Dedifferentiated amniotic fluid mesenchymal stem cell (primary cell): ENCODE results near the gene ISCA2.
"Not testable (repeated sequence)": the region's sequence is repeated elsewhere in the genome, so short reads cannot be mapped to it uniquely, and the experiment has no call there.

Source experiments
- DNase-seq: peaks from one replicate; pipeline ENCODE4 v3.0.0-alpha.2; 2016; ENCODE audit errors: extremely low spot score

ISCA2 gene, protein sequence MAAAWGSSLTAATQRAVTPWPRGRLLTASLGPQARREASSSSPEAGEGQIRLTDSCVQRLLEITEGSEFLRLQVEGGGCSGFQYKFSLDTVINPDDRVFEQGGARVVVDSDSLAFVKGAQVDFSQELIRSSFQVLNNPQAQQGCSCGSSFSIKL

DNA sequence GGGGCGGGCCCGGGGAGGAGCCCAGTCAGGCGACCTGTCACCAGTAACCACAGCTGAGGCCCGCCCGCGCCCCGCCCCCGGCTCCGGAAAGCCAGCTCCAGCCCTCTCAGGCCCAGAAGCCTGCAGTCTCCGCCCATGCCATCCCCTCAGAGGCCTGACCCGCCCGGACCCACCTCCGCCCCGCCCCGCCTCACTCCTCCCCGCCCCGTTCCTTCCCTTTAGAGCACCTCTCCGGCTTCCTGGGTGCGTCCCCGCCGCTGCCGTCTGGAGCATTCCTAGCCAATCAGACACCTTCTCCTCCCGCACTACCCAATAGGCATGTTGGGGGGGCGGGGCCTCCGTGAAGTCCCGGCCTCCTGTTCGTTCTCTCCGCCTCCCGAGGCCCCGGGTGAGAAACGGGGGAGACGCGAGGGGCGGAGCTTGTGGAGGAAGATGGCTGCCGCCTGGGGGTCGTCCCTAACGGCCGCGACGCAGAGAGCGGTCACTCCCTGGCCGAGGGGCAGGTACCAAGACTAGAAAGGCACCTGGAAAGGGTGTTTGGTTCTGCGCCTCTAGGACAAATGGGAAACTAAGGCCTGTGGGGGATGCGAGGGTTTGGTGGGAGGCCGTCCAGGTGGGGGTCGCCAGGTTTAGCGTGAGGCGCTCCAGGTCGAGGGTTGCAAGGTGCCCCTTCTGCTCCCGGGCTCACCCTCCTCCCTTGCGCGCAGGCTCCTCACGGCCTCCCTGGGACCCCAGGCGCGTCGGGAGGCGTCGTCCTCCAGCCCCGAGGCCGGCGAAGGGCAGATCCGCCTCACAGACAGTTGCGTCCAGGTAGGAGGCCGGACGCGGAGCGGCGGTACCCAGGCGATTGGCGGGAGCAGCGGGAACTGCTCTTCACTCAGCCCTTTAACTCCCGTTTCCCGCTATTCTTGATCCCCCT, at the start of gene ISCA2:
TSS of gene ISCA2 (plus strand) at position 423 of the 919 bp plus-strand sequence. CDS start at position 433, 10 bp downstream.
- DNase-seq = peak; percentile 99

DNA sequence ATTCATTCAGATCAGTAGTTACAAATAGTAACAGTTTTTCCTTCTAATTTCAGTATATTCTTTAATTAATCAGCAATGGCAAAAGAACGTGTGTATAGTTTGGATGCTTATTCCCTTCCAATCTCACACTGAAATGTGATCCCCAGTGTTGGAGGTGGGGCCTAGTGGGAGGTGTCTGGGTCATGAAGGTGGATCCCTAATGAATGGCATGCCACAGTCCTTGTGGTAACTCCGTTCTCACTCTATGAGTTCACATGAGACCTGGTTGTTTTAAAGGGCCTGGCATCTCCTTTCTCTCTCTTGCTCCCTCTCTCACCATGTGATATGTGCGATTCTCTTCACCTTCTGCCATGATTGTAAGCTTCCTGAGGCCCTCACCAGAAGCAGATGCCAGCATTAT, 48.7 kb upstream of the ISCA2 start:
- no peak for DNase-seq

DNA sequence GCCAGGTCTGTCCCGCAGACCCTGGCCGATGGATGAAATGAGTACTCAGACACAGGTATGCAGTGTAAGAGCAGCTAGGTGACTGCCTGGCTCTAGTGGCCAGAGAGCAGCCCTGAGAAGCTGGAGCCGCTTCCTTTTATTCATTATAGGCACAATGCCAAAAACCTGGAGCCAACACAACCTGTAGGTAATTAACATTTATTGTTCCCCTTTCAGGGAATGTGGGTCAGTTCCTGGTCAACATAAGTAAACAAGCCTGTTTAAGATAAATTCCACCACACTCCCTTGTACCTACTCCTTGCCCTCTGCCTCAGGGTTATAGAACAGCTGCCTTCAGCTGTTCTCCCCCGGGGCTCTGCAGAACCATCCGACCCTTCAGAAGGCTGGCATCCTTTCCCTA, 39.2 kb upstream of the ISCA2 start:
- DNase-seq = not testable (repeated sequence)

DNA sequence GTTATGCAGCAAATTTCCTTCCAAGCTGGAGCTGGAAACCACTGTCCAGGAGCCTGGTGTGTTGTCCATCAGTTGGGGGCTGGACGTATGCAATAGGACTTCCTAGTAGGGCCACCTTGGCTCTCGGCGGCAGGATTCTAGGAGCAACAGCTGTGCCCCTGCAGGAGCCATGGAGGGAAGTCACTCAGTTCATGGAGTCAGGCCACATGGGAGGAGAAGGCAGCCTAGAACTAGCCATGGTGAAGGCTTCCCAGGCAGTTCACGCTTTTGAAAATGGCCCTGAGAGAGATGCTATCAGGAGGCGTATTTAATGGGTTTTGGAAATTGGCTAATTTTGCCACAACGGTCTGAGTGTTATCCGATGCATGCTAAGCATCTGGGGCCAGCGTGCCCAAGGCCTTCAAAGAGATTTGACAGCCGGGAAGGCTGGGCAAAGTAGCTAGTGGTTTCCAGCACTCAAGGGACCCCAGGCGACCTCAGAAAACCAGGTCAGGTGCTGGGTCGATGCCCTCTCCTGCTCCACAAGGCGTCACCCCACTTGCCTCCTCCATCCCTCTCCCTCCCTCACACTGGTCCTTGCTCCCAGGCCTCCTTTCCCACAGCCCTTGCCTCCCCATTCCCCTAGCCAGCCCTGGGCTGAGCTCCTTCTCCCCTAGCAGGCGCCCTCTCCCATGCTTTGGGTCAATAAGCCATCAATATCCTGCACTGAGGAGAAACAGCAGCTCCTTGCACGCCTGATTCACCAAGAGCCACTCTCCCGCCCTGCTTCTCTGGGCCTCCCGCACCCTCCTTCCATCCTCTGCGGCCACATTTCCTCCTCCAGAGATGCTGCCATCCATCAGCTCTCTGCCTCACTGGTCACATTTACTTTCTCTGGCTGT, 36.6 kb upstream of the ISCA2 start:
- no peak for DNase-seq

DNA sequence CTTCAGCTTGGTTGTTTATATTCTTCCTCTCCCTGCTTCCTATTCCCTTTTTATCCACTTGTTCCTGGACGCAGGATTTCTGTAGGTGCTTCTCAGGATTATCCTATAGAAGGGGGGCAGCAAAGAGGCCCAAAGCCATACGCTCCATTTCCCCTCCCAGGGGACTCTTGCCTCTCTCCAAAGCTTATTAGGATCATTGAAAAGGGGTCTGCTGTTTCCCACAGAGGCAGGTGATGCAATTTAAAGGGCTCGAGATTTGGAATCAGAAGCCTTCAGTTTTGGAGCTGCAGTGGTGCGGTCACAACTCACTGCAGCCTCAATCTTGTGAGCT, 36.0 kb upstream of the ISCA2 start:
- no peak for DNase-seq

DNA sequence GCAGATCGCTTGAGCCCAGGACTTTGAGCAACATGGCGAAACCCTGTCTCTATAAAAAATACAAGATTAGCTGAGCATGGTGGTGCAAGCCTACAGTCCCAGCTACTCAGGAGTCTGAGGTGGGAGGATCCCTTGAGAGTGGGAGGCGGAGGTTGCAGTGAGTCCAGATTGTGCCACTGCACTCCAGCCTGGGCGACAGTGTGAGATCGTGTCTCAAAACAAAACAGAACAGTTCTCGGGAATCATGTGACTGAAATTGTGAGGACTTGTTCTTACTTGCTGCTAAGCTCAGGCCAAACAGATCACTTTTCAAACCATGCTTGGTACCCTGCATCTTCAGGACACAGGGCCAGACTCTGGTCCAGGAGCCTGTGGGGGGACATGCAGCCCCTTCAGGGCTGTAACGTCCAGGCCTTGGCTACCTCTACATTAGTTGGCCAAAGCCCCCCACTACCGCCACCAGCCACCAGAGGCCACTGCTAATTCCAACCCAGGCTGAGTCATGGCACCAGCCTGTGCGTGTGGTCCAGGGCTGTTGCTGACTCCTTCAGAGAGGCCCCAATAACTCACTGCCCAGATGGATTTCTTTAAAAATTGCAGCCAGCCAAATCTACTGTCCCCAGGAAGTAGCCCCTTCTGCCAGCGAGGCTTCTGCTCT, 34.1 kb upstream of the ISCA2 start:
- peak; percentile 47 for DNase-seq

DNA sequence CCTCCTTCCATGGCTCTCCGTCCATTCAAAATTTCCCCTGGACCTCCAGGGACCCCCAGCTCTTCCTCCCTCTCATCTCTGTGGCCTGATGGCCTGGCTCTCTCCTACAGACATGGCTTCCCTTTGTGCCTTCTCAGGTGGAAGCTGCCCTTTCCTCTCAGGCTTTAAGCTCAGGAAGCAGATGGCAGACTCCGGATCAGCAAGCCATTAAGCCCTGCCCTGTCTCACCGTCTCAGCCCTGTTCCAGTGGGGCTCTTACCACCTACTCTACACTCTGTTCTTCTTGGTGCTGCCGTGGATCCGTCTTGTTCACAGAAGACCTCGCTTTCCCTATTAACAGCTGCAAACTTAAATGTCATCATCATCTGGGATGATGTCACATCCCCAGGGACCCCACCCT, 33.6 kb upstream of the ISCA2 start:
- no peak for DNase-seq

DNA sequence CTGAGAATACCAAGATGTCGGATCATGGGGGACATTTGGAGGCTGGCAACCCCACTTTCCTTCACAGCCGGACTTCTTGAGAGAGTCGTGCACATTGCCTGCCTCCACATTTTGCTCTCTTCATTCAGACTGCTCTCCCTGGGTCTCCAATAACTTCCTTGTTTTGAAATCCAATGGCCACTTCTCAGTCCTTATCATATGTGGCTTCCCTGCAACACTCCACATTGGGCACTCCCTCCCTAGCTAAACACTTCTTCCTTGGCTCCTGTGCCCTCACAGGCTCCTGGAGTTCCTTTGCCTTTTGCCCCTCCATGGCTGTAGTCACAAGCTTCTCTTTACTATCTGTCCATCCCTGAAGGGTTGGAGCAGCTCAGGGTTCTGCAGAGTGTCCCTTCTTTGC, 30.6 kb upstream of the ISCA2 start:
- no peak for DNase-seq

DNA sequence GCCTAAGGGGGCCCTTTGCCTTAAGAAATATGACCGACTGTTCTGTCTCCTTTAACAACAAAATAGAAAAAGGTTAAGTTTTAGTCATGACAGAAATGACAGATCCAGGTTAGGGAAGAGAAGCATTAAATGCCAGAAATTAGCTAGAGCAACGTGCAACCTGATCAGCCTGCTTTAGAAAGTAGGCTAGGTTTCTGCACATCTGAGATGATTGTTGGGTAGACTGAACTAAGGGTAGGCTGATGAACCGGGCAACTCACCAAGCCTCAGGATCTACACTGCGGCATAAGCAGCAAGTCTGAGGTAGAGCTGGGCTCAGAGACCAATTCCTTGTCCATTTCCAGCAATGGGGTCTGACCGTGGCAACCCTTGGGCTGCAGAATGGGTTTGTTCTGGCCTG, 29.9 kb upstream of the ISCA2 start:
- no peak for DNase-seq

DNA sequence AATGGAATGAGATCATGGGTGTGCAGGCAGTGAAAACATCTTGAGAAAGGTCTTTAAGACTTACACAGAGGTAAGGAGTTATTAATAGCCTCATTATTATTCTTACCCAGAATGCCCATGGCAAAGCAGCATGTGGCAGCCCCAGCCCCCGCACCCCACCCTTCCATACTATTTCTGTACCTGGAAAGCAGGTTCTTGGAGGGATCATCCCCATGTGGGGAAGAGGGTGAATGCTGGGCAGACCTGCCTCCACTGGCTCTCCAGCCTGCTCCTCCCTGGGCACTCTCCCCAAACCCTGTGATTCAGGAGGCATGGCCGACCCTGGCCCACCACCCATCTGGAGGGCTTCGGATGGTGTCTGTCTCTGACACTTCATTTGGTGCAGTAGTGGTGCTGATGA, 28.8 kb upstream of the ISCA2 start:
- DNase-seq = no peak

DNA sequence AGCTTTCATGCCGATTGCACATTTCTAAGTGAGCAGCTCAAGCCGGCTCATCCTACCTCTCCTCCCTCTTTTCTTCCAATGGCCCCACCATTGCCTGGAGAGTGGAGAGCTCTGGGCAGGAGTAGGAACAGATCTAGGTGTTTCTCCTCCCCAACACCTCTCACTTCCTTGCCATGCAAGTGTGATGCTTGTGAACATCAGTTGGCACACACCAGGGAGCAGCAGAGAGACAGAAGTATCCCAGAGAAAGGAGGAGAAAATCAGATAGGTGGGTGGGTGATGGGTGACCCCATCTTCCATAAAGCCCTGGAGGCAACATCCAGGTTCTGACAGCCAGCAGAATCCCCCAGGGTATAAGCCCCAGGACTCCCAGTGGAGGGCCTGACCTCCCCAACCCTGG, 28.2 kb upstream of the ISCA2 start:
- DNase-seq = no peak

DNA sequence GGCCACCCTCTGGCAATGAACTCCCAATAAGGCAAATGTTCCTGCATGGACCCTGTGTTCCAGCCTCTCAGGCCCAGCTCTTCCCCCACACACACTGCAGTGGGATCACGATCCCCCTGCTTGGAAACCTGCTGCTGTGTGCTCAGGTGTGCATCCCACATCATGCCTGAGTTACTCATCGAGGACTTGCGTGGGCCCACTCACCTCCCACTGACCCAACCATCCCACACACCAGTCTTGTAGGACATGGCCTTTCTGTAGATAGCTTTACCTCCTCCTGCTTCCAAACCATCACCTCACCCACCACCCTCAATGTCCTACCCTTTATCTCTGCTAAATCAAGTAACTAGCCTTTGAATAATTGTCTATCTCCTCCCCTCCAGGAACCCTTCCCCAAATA, 25.1 kb upstream of the ISCA2 start:
- no peak for DNase-seq

DNA sequence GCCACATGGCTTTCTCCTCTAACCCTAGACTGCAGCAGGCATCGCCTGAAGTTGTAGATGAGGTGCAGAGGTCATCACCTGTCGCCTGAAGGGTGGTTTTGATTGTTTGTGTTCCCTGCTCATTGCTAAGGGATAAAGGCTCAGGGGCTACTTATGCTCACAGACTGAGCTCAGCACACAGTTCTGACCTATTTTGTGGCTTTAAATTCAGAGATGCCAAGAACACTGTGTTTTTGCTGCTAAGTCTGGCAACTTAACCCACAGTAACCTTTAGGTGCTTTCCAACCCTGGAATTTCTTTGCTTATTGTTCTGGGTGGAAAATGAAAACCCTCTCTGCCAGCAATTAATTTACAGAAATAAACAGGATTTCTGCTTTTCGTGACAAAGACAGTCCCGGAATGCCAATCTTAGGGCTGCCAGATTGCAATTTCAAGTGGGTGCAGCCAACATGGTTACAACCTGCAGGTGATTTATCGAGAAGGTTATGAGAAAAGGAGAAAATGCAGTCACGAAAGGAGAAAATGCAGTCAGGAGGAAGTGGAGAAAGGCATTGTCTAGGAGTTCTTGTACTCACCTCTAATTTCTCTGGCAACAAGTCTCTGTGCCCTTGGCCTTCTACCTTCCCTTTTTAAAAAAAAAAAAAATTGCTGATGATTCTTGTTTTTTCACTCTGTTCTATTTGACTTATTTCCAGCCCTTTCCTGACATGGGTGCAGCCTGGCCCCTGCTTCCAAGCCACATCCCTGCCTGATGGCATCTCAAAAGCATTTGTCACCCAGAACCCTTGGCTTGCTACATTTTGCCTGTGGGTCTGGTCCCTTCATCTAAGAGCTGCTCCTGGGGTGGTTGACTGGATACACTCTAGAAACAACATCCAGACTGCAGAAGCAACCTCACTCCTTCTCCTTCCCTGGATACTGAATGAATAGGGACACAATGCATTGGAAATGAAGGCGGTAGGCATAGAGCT, 23.7 kb upstream of the ISCA2 start:
- DNase-seq = no peak

DNA sequence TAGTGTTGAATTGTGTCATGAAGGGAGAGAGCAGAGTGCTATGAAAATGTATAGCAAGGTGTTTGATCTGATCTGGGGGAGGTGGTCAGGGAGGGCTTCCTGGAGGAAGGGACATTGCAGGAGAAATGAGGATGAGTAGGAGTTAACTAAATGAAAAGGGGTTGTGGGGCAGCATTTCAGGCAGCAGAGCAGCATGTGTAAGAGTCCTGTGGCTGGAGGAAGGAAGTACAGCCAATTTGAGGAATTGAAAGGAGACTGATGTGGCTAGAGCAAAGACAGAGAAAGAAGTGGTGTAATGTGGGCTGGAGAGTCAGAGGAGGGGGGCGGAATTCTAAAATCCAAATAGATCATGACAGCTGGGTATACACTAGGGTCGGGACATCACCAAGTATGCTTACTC, 21.0 kb upstream of the ISCA2 start:
- DNase-seq = no peak

DNA sequence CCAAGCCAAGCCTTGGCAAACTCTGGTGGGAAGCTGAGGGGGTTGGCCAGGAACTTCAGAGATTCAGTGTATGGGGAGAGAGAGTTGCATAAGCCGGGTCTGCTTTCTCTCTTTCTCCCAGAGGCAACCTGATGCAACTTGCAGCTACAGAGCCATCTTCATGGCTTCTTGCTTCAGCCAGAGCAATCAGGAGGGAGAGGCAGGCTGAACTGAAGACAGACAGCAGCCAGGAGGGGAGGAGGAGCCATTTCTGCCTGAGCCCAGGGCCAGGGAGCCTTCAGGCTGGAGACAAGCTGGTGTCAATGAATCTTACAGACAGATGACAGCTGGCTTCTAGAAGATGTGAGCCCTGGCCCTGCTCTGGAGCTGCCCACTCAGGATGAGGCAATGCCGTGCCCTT, 19.2 kb upstream of the ISCA2 start:
- DNase-seq = no peak

DNA sequence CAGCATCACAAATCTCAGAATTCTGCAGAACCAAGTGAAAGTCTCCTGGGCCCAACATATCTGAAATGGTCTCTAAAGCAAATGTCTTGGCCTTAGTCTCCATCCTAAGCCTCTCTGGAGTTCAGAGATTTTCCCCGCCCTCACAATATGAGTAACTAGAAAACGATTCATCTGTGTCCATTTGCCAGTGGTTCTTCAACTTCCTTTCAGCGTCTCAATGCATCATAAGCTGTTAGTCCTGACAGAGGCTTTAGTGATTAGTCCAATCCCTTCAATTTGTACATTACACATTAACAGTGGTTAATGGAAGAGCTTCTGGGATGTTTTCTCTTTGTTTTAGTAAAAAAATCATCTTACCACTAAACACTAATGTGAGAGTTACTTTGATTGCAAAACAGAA, 17.9 kb upstream of the ISCA2 start:
- DNase-seq = peak; percentile 58

DNA sequence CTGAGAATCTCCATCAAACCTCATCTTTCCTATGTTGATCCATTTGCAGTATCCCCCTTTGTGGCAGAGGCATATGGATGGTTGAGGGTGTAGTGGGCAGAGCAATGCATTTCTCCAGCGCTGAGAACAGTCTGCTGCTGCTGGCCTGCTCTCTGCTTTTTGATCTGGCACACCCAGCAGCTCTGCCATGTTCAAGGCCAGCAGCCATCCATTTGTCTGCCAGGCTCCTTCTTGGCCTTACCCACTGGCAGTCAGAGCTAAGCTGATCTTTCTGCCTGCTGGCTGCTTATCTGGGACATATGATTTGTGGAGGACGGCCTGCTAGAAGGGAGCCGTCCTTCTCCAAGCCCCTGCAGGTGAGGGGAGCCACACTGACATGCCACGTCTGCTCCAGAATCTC, 17.5 kb upstream of the ISCA2 start:
- no peak for DNase-seq

DNA sequence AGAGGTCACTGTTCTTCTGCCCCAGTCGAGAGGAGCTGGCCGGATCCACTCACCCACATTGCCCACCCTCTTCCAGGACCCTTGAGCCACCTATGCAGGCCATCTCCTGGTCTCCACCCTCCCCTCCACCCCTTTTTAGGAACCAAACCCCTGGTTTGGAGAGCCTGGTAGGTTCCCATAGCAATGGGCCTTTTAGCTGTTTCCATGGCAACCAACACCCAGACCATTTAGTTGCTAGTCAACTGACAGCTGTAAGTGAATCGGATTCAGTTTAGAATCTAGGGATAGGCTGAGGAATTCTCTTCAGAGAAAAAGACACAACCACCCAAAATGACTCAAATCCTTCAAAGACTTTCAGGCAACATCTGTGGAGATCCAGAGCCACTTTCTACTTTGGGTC, 17.0 kb upstream of the ISCA2 start:
- DNase-seq = no peak

DNA sequence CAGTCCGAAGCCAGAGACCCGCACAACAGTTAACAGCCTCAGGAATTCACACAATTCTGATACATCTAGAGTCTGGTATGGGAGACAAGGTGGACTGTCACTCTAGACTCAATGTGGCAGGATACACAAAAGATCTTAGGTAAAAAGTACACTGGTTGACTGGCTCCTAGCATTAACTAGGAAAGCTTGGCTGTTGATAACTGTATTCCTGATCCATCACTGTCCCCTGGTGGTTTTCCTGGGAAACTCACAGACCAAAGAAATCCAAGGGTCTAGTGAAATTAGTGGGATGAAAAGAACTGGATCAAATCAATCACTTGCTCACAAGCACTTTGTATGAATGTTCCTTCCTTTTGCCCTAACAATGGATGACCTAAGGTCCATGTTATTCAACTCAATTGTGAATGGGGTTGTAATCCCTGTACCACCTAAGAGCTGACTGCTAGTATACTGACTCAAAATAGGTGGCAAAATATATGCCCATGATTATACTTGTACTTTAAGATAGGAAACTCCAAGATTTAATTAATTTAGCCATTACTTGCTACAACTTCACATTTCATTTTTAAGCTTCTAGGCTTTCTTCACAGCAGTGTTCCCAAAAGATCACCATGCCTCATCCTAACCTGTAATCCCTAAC, 14.4 kb upstream of the ISCA2 start:
- DNase-seq = no peak

DNA sequence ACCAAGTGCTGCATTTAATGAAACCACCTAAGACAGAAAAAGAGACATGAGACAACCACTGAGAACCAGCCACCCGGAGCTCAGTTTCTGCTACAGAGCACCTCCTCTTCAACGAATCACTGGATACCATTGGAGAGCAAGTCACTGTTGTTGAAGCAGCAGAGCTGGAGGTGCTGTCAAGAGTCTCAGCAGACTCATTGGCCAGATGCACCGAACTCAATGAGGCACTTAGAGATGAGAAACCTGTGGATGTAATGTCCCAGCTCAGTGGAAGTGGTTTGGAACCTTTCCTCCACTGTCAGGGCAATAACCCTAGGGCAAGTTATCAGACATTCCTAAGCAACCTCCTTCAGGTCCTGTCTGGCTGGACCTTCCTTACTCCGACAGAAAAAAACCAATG, 13.5 kb upstream of the ISCA2 start:
- DNase-seq = no peak
